COLO668 (cell line): Measurements from ENCODE around the gene KDSR.
A peak's percentile ranks its signal among the peaks of the same experiment; 100 is the strongest.

Experiments
- DNase-seq: peaks from one replicate; lab custom pipeline; 2025; ENCODE audit not compliant: unreplicated experiment; lab: John Stamatoyannopoulos, UW

Gene KDSR, protein sequence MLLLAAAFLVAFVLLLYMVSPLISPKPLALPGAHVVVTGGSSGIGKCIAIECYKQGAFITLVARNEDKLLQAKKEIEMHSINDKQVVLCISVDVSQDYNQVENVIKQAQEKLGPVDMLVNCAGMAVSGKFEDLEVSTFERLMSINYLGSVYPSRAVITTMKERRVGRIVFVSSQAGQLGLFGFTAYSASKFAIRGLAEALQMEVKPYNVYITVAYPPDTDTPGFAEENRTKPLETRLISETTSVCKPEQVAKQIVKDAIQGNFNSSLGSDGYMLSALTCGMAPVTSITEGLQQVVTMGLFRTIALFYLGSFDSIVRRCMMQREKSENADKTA

GRCh38 chr18:63367053-63367953 lies at the start of gene KDSR:
Gene KDSR, minus strand, starts transcription at chr18:63367206. Its CDS starts 88 bp downstream, at chr18:63367118.
- peak; percentile 99 for DNase-seq

GRCh38 chr18:63412953-63413352 lies 45.9 kb upstream of the KDSR start:
- DNase-seq: no peak

GRCh38 chr18:63410792-63411191 lies 43.8 kb upstream of the KDSR start:
- no peak for DNase-seq

- no peak for DNase-seq
Observed at GRCh38 chr18:63409301-63409700, 42.3 kb upstream of the KDSR start.

- no peak for DNase-seq
Observed at GRCh38 chr18:63407734-63408133, 40.7 kb upstream of the KDSR start.

- DNase-seq: no peak
Observed at GRCh38 chr18:63405986-63406385, 39.0 kb upstream of the KDSR start.

GRCh38 chr18:63402246-63403162 lies 35.5 kb upstream of the KDSR start:
- DNase-seq: no peak

DNA sequence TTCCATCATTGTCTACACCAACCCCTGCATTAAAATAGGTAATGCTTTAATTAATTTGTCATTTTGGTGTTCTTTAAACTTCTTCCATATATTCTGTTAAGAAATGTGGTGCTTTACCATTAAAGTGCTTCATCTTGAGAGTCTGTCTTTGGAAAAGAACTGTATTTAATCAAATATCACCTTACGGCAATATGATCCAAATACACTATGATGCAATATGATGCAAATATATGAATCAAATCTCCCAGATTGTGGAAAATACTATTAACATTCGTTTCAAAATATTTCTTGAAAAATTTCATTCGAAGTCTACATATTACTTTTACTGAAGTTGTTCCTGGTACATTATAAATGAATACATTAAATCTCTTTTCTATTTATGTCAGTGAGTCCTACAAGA lies 32.3 kb upstream of the KDSR start:
- DNase-seq: no peak

- no peak for DNase-seq
Observed at GRCh38 chr18:63397349-63397748, 30.3 kb upstream of the KDSR start.

- no peak for DNase-seq
Observed at GRCh38 chr18:63395503-63395902, 28.5 kb upstream of the KDSR start.

DNA sequence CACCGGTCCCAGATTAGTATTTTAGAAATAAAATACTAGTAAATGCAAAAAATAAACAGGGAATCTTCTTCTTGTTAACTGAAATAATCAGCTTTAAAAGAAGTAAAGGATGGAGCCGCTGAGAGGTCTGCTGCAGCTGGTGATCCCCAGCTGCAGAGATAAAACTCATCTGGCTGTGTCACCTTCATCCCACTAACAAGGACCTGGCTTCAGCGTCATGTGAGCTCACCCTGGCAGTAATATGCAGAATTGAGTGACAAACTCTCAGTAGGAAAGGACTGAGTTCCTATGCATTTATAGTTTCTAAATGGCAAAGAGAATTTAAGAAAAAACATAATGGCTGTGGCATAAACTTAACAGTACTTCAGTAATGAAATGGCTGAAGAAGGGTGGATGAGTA lies 27.9 kb upstream of the KDSR start:
- no peak for DNase-seq

DNA sequence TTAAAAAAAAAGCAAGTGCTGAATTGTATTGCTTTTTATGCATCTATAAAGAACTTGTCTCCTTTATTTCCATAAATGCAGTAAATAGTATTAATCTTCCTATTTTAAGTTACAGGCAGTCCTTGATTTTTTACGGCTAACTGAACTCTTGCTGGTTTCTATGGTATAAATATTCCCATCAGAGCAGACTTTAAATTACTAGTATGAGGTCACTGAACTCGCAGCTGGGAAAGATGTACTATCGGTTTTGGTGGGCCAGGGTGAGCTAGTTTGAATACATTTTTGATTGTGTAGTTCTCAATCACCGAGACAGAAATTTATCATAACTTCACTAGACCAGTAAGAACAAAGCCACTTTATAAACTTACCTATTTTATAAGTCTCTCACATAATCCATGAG lies 20.9 kb upstream of the KDSR start:
- no peak for DNase-seq

- no peak for DNase-seq
Observed at GRCh38 chr18:63382843-63383242, 15.8 kb upstream of the KDSR start.

DNA sequence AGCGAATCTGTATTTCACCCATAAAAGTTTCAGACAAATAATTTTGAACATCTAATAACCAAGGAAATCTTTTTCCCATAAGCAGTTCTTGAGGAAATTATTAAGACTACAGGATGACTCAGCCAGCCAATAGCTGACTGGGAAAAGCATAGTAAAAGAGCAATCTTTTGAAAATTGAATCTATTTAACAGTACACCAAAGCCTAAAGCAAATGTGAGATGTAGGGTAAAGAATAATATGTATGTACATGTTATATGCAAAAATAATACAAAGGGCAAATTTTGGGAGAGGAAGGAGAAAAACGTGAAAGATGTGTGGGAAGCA lies 12.6 kb upstream of the KDSR start:
- DNase-seq: no peak

DNA sequence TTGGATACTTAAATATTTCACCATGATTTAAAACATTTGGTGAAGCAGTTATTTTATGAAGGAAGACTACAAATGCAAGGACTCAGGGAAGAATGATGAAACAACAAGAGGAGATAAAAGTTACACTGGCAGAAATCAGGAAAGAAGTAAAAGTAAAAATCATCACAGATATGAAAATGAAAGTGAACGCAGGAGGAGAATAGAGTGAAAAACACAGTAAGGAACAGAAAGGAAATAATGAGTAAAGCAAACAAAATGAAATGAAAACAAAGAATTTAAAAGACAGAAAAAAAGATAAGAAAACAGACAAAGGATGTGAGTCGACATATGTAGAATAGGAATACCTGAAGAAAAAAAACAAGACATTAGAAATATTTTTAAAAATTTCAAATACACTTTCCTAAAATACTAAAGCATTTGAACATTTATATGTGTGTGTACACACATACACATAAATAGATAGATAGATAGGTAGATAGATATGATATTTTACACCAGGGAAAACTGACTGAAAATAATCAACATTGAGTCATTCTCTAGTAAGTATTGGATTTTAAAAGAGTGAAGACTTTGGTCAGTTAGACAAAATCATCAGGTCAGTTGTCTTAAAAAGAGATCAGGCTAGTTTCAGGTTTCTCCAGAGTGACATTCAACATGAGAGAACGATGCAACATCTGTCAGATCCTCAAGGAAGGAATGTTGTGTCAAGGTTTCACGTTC lies 12.1 kb upstream of the KDSR start:
- DNase-seq: no peak

GRCh38 chr18:63377275-63377980 lies 10.4 kb upstream of the KDSR start:
- DNase-seq: no peak

DNA sequence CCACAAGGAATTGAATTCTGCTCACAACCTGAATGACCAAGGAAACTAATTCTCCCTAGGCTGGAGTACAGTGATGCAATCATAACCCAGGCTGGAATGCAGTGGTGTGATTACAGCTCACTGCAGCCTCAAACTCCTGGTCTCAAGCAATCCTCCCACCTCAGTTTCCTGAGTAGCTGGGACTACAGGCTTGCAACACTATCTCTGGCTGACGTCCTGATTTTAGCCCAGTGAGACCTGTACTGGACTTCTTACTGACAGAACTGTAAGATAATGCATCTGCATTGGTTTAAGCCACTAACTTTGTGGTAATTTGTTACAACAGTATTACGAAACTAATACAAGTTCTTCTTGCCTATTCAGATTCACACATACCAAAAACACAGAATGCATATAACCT lies 9.5 kb upstream of the KDSR start:
- no peak for DNase-seq

GRCh38 chr18:63374540-63374939 lies 7.5 kb upstream of the KDSR start:
- DNase-seq: no peak

DNA sequence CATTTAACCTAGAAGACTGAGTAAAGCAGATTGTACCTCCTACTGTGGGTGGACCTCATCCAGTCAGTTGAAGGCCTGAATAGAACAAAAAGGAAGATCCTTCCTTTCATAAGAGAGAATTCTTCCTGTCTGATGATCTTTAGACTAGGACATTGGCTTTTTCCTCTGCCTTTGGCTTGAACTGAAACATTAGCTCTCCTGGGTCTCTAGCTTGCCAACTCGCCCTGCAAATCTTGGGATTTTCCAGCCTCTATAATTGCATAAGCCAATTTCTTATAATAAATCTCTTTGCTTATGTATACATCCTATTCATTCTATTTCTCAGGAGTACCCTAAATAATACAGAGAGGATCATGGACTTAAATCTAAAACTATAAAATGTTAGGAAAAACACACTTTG lies 6.2 kb upstream of the KDSR start:
- DNase-seq: no peak

DNA sequence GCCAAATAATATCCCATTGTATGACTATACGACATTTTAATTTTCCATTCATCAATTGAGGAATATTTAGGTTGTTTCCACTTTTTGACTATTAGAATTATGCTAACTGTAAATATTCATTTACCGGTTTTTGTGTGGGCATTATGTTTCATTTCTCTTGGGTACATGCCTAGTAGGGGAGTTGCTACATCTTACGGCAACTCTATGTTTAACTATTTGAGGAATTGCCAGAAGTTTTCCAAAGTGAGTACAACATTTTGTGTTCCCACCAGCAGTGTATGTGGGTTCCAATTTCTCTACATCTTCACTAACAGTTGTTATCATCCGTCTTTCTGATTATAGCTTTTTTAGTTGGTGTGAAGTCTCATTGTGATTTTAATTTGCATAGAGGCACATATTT lies 1.6 kb upstream of the KDSR start:
- DNase-seq: no peak
